ENCODE measurements around the gene NFKBIA. TPM values are rescaled to one million over a fixed set of nuclear protein-coding genes. Genes with fewer than 3 reads are reported as not detected.
"Not testable (repeated sequence)": the region's sequence is repeated elsewhere in the genome, so short reads cannot be mapped to it uniquely, and the experiment has no call there.

NFKBIA gene, protein sequence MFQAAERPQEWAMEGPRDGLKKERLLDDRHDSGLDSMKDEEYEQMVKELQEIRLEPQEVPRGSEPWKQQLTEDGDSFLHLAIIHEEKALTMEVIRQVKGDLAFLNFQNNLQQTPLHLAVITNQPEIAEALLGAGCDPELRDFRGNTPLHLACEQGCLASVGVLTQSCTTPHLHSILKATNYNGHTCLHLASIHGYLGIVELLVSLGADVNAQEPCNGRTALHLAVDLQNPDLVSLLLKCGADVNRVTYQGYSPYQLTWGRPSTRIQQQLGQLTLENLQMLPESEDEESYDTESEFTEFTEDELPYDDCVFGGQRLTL
- polyA plus RNA-seq = 100 to 1,000 TPM; 108 to 173 (median 122) TPM
- long read RNA-seq, donor 1 = 0 reads
- long read RNA-seq, donor 2, transcript NFKBIA-201 (6 exons, 1,558 nt) = major isoform, 15 of 27 reads
- long read RNA-seq, donor 2, partial matches to known transcripts = 6 of 27 reads
- long read RNA-seq, donor 2, other reads (novel, unspliced or antisense) = 0 of 27 reads
- long read RNA-seq, donor 3, transcript NFKBIA-201 (6 exons, 1,558 nt) = major isoform, 24 of 52 reads
- long read RNA-seq, donor 3, transcript NFKBIA-210 (3 exons, 780 nt) = minor isoform, 5 of 52 reads
- long read RNA-seq, donor 3, partial matches to known transcripts = 18 of 52 reads
- long read RNA-seq, donor 3, other reads (novel, unspliced or antisense) = 0 of 52 reads
- long read RNA-seq, donor 4 = 0 reads
- long read RNA-seq, donor 5, transcript NFKBIA-201 (6 exons, 1,558 nt) = major isoform, 9 of 9 reads
- long read RNA-seq, donor 5, partial matches to known transcripts = 0 of 9 reads
- long read RNA-seq, donor 5, other reads (novel, unspliced or antisense) = 0 of 9 reads
- long read RNA-seq, donor 6, transcript NFKBIA-201 (6 exons, 1,558 nt) = major isoform, 25 of 49 reads
- long read RNA-seq, donor 6, partial matches to known transcripts = 17 of 49 reads
- long read RNA-seq, donor 6, other reads (novel, unspliced or antisense) = 0 of 49 reads
- long read RNA-seq, donor 7 = 0 reads
- long read RNA-seq, donor 8, partial matches to known transcripts = 0 of 3 reads
- long read RNA-seq, donor 8, other reads (novel, unspliced or antisense) = 0 of 3 reads
- long read RNA-seq, donor 9, transcript NFKBIA-201 (6 exons, 1,558 nt) = major isoform, 6 of 17 reads
- long read RNA-seq, donor 9, partial matches to known transcripts = 11 of 17 reads
- long read RNA-seq, donor 9, other reads (novel, unspliced or antisense) = 0 of 17 reads
- long read RNA-seq, donor 10, transcript NFKBIA-209 (5 exons, 1,537 nt) = minor isoform, 5 of 49 reads
- long read RNA-seq, donor 10, transcript NFKBIA-201 (6 exons, 1,558 nt) = major isoform, 27 of 49 reads
- long read RNA-seq, donor 10, partial matches to known transcripts = 15 of 49 reads
- long read RNA-seq, donor 10, other reads (novel, unspliced or antisense) = 0 of 49 reads

DNA sequence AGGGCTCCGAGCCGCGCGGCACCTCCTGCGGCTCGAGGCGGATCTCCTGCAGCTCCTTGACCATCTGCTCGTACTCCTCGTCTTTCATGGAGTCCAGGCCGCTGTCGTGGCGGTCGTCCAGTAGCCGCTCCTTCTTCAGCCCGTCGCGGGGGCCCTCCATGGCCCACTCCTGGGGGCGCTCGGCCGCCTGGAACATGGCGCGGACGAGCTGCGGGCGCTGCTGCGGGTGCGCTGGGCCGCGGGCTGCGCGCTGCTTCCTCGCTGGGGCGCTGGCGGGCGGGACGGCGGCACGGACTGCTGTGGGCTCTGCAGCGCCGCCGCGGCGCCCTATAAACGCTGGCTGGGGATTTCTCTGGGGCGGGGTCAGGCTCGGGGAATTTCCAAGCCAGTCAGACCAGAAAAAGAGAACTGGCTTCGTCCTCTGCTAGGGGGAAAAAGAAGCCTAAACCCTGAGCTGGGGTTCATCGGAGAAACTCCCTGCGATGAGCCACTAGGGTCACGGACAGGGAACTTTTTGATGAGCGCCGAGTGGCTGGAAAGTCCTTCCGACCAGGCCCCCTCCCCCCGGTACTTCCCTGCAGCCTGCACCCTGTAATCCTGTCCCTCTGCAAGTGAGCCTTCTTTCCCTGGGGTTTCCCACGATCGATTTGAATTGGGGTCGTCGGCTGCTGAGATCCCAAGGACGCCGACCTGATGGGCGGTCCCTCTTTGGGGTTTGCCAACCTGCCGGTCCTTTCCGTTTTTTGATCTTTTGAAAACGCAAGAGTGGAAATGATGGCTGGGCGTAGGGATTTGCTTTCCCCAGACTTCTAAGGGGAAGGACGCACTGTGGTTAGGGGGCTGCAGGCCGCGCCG is at the start of gene NFKBIA:
Gene NFKBIA, minus strand, starts transcription at position 301 of the 855 bp plus-strand sequence. Its CDS starts 105 bp downstream, at position 196.
- Histone ChIP-seq H3K27me3 (ENCODE audit: control insufficient read depth in 3 of 3, insufficient read depth in 3 of 3, low read length in 3 of 3) (no peaks in the 10 kb centered on the region), H3K4me1 (ENCODE audit: control insufficient read depth in 3 of 3, insufficient read depth in 2 of 3, low read depth in 1 of 3, low read length in 2 of 3) (peaks cover 0 to 34% (median 2%) of the 10 kb centered on the region in 3 donors), H3K36me3 (ENCODE audit: control insufficient read depth in 3 of 3, insufficient read depth in 2 of 3, low read depth in 1 of 3, low read length in 3 of 3) (peaks cover 13 to 31% (median 26%) of the 10 kb centered on the region in 3 donors), H3K4me3 (ENCODE audit: low read depth in 1 of 3, low read length in 3 of 3) (peak within 1 kb of the TSS; percentile 89 to 99 (median 91)), H3K9me3 (ENCODE audit: control insufficient read depth in 2 of 2, insufficient read depth in 1 of 2, low read depth in 1 of 2, low read length in 1 of 2) (no peaks in the 10 kb centered on the region), H3K27ac (ENCODE audit: low read depth in 1 of 3, low read length in 2 of 3) (peak within 1 kb of the TSS; percentile 99 to 100 (median 99))
- DNase-seq (peak; percentile 89 to 96), FAIRE-seq (no peak)
- WGBS, 3 donors = 0 to 1% (median 0%) methylated on average over 65 to 69 of the region's 69 CpGs

DNA sequence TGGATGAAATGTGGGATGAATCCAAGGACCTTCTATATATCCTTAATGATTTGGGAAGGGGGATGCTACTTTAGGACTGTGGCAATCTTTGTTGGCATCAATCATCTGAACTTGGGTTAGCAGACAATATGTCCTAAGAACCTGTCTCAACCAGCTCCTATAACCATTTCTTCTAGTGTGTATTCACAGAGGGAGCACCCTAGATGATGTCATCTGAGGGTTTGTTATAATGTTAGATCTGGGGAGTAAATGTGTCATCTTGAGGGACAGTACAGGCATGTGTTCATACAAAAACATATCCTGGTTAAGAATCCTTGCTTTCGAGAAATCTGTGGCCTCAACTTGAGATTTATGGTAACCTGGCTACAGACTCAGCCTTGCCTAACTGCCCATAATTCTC is 41.9 kb upstream of the NFKBIA start:
- Histone ChIP-seq H3K27me3 (ENCODE audit: control insufficient read depth in 3 of 3, insufficient read depth in 3 of 3, low read length in 3 of 3) (no peaks in the 10 kb centered on the region), H3K4me3 (ENCODE audit: low read depth in 1 of 3, low read length in 3 of 3) (no peak overlapping the region), H3K36me3 (ENCODE audit: control insufficient read depth in 3 of 3, insufficient read depth in 2 of 3, low read depth in 1 of 3, low read length in 3 of 3) (no peaks in the 10 kb centered on the region), H3K4me1 (ENCODE audit: control insufficient read depth in 3 of 3, insufficient read depth in 2 of 3, low read depth in 1 of 3, low read length in 2 of 3) (no peaks in the 10 kb centered on the region), H3K9me3 (ENCODE audit: control insufficient read depth in 2 of 2, insufficient read depth in 1 of 2, low read depth in 1 of 2, low read length in 1 of 2) (peaks cover 0 to 3% of the 10 kb centered on the region in 2 donors), H3K27ac (ENCODE audit: low read depth in 1 of 3, low read length in 2 of 3) (no peak overlapping the region)
- DNase-seq (no peak), FAIRE-seq (no peak)
- 91 to 100% (median 98%) methylated on average over 1 of the region's 1 CpG for WGBS, 3 donors

DNA sequence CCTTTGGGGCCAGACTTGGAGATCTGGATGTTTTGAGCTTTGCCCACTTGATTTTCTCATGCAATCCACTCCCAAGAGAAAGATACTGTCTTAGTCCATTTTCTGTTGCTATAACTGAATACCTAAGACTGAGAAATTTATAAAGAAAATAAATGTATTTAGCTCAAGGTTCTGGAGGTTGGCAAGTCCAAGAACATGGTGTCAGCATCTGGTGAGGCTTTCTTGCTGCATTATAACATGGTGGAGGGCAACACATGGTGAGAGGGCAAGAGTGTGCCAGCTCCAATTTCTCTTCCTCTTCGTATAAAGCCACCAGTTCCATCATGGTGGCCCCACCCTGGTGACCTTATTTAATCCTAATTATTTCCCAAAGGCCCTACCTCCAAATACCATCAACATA is 39.6 kb upstream of the NFKBIA start:
- Histone ChIP-seq H3K4me1 (ENCODE audit: control insufficient read depth in 3 of 3, insufficient read depth in 2 of 3, low read depth in 1 of 3, low read length in 2 of 3) (no peaks in the 10 kb centered on the region), H3K27ac (ENCODE audit: low read depth in 1 of 3, low read length in 2 of 3) (no peak overlapping the region), H3K36me3 (ENCODE audit: control insufficient read depth in 3 of 3, insufficient read depth in 2 of 3, low read depth in 1 of 3, low read length in 3 of 3) (no peaks in the 10 kb centered on the region), H3K27me3 (ENCODE audit: control insufficient read depth in 3 of 3, insufficient read depth in 3 of 3, low read length in 3 of 3) (no peaks in the 10 kb centered on the region), H3K9me3 (ENCODE audit: control insufficient read depth in 2 of 2, insufficient read depth in 1 of 2, low read depth in 1 of 2, low read length in 1 of 2) (peaks cover 0 to 3% of the 10 kb centered on the region in 2 donors), H3K4me3 (ENCODE audit: low read depth in 1 of 3, low read length in 3 of 3) (no peak overlapping the region)
- 75 to 82% (median 76%) methylated on average over 1 of the region's 1 CpG for WGBS, 3 donors
- FAIRE-seq (no peak), DNase-seq (no peak)

DNA sequence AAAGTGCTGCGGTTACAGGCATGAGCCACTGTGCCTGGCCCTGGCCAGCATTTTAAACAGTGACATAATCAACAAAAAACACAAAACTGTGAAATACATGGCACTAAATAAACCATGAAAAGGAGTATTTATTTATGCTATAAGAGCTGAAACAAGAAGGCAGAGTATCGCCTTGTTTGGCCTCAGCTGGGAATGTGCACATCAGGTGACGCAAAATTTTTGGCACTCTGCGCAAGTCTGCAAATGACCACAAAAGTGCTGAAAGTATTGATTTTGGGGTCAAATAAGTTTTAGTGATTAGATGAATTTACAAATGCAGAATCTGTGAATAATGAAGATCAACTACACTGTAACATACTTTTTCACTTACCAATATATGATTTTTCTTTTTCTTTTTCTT is 36.6 kb upstream of the NFKBIA start:
- WGBS, 3 donors = 94 to 99% (median 97%) methylated on average over 4 of the region's 4 CpGs
- Histone ChIP-seq H3K36me3 (ENCODE audit: control insufficient read depth in 3 of 3, insufficient read depth in 2 of 3, low read depth in 1 of 3, low read length in 3 of 3) (no peaks in the 10 kb centered on the region), H3K4me3 (ENCODE audit: low read depth in 1 of 3, low read length in 3 of 3) (no peak overlapping the region), H3K9me3 (ENCODE audit: control insufficient read depth in 2 of 2, insufficient read depth in 1 of 2, low read depth in 1 of 2, low read length in 1 of 2) (peaks cover 0 to 3% of the 10 kb centered on the region in 2 donors), H3K27ac (ENCODE audit: low read depth in 1 of 3, low read length in 2 of 3) (no peak overlapping the region), H3K4me1 (ENCODE audit: control insufficient read depth in 3 of 3, insufficient read depth in 2 of 3, low read depth in 1 of 3, low read length in 2 of 3) (no peaks in the 10 kb centered on the region), H3K27me3 (ENCODE audit: control insufficient read depth in 3 of 3, insufficient read depth in 3 of 3, low read length in 3 of 3) (no peaks in the 10 kb centered on the region)
- DNase-seq (no peak), FAIRE-seq (no peak)

DNA sequence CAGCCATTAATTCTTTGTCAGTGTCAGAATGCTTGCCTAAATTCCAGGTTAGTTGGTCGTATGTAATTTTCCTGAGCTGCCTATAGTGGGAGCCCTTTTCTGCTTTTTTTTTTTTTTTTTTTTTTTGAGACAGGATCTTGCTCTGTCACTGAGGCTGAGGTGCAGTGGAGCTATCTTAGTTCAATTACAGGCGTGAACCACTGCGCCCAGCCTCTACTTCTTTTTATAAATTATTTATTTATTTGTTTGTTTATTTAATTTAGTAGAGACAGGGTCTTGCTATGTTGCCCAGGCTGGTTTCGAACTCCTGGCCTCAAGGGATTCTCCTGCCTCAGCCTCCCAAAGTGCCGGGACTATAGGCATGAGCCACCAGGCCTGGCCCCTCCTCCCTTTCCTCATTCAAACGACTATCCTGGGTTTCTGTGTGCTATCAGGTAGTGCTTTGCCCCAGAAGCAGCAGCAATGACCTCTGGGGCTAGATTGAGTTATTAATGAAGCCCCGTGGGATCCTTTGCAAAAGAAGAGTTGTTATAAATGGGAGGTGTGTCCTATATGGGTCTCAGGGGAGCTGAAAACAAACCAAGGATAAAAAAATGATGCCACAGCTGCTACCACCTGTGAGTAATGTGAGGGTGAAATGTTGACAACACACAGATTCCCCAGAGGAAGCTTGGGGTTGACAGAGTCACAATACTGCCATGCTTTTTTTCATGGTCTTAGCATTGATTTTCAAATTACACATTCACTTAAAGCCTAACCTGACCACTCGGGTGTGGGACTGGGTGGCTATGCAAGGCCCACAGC is 34.6 kb upstream of the NFKBIA start:
- Histone ChIP-seq H3K4me3 (ENCODE audit: low read depth in 1 of 3, low read length in 3 of 3) (no peak overlapping the region), H3K9me3 (ENCODE audit: control insufficient read depth in 2 of 2, insufficient read depth in 1 of 2, low read depth in 1 of 2, low read length in 1 of 2) (peaks cover 0 to under 1% of the 10 kb centered on the region in 2 donors), H3K36me3 (ENCODE audit: control insufficient read depth in 3 of 3, insufficient read depth in 2 of 3, low read depth in 1 of 3, low read length in 3 of 3) (no peaks in the 10 kb centered on the region), H3K4me1 (ENCODE audit: control insufficient read depth in 3 of 3, insufficient read depth in 2 of 3, low read depth in 1 of 3, low read length in 2 of 3) (no peaks in the 10 kb centered on the region), H3K27me3 (ENCODE audit: control insufficient read depth in 3 of 3, insufficient read depth in 3 of 3, low read length in 3 of 3) (no peaks in the 10 kb centered on the region), H3K27ac (ENCODE audit: low read depth in 1 of 3, low read length in 2 of 3) (no peak overlapping the region)
- 56 to 57% (median 57%) methylated on average over 8 of the region's 8 CpGs for WGBS, 3 donors
- DNase-seq (peak in 1 of 2 donors; percentile 9), FAIRE-seq (no peak)

DNA sequence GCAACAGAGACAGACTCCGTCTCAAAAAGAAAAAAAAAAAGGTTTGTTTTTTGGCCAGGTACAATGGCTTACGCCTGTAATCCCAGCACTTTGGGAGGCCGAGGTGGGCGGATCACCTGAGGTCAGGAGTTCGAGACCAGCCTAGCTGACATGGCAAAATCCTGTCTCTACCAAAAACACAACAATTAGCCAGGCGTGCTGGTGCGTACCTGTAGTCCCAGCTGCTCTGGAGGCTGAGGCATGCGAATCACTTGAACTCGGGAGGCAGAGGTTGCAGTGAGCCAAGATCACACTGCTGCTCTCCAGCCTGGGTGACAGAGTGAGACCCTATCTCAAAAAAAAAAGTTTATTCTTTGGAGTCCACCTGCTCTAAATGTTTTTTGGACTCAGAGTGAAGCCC is 33.9 kb upstream of the NFKBIA start:
- H3K27me3 ChIP-seq (ENCODE audit: control insufficient read depth in 3 of 3, insufficient read depth in 3 of 3, low read length in 3 of 3); H3K27ac ChIP-seq (ENCODE audit: low read depth in 1 of 3, low read length in 2 of 3); H3K4me3 ChIP-seq (ENCODE audit: low read depth in 1 of 3, low read length in 3 of 3); FAIRE-seq; DNase-seq; H3K4me1 ChIP-seq (ENCODE audit: control insufficient read depth in 3 of 3, insufficient read depth in 2 of 3, low read depth in 1 of 3, low read length in 2 of 3); H3K36me3 ChIP-seq (ENCODE audit: control insufficient read depth in 3 of 3, insufficient read depth in 2 of 3, low read depth in 1 of 3, low read length in 3 of 3); H3K9me3 ChIP-seq (ENCODE audit: control insufficient read depth in 2 of 2, insufficient read depth in 1 of 2, low read depth in 1 of 2, low read length in 1 of 2): not testable (repeated sequence)
- 91 to 96% (median 94%) methylated on average over 9 of the region's 9 CpGs for whole genome bisulfite sequencing, 3 donors

DNA sequence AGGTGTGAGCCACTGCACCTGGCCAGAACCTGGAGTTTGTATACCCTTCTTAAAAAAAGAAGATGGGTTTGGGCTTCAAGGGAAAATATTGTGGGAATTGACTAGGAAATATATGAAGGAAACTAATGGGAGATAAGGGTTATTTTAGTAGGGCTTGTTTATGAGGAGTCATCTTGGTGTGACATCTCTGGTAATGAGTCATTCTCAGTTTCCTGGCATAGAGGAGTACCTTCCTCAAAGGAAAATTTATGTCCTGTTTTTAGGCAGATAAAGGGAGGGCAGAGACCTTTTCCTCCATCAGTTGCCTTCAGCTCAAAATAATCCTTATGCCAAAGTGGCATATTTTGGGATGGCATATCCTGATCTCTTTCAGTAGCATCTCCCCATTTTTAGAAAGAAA is 30.6 kb upstream of the NFKBIA start:
- no peaks in the 10 kb centered on the region for H3K9me3 ChIP-seq (ENCODE audit: control insufficient read depth in 2 of 2, insufficient read depth in 1 of 2, low read depth in 1 of 2, low read length in 1 of 2)
- H3K27ac ChIP-seq (ENCODE audit: low read depth in 1 of 3, low read length in 2 of 3) = no peak overlapping the region
- H3K36me3 ChIP-seq (ENCODE audit: control insufficient read depth in 3 of 3, insufficient read depth in 2 of 3, low read depth in 1 of 3, low read length in 3 of 3) = no peaks in the 10 kb centered on the region
- H3K4me3 ChIP-seq (ENCODE audit: low read depth in 1 of 3, low read length in 3 of 3) = no peak overlapping the region
- DNase-seq (no peak), FAIRE-seq (no peak)
- no peaks in the 10 kb centered on the region for H3K4me1 ChIP-seq (ENCODE audit: control insufficient read depth in 3 of 3, insufficient read depth in 2 of 3, low read depth in 1 of 3, low read length in 2 of 3)
- no peaks in the 10 kb centered on the region for H3K27me3 ChIP-seq (ENCODE audit: control insufficient read depth in 3 of 3, insufficient read depth in 3 of 3, low read length in 3 of 3)
